Activated CD4-positive, alpha-beta T cell treated with anti-CD3 and anti-CD28 coated beads, Interleukin-2, amount 50 U/mL, for 1 hour (primary cell): Measurements from ENCODE around the gene HOMER1.
"Not testable (repeated sequence)": the region's sequence is repeated elsewhere in the genome, so short reads cannot be mapped to it uniquely, and the experiment has no call there.

Experiments used
- DNase-seq: peaks from one replicate; pipeline ENCODE4 v3.0.0-alpha.2; 2020

The HOMER1 gene

DNA sequence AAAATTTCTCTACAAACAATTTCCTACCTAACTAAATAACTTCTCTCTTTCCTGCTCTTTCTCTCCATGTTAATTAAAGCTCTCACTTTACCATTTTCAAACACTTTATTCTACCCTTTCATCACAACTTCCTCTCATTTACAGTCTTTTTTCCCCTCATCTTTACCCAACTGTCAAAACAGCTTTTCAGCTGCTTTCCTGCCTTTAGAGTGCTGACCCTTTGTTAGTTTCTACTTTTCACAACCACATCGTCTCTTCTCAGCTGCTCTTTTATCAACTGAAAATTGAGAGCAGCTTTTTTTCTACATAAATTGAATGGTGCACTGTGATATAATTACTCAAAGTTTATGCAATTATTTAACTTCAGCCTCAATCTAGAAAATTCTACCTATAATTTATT, 3.1 kb upstream of the HOMER1 start:
- no peak for DNase-seq

- not testable (repeated sequence) for DNase-seq
These were observed 2.4 kb upstream of the HOMER1 start for GRCh38 chr5:79516331-79516730.

- DNase-seq = peak; percentile 88
These were observed 614 bp upstream of the HOMER1 start for GRCh38 chr5:79514391-79515105.

- DNase-seq = no peak
These were observed 628 bp downstream of the HOMER1 start for GRCh38 chr5:79513308-79513703.

DNA sequence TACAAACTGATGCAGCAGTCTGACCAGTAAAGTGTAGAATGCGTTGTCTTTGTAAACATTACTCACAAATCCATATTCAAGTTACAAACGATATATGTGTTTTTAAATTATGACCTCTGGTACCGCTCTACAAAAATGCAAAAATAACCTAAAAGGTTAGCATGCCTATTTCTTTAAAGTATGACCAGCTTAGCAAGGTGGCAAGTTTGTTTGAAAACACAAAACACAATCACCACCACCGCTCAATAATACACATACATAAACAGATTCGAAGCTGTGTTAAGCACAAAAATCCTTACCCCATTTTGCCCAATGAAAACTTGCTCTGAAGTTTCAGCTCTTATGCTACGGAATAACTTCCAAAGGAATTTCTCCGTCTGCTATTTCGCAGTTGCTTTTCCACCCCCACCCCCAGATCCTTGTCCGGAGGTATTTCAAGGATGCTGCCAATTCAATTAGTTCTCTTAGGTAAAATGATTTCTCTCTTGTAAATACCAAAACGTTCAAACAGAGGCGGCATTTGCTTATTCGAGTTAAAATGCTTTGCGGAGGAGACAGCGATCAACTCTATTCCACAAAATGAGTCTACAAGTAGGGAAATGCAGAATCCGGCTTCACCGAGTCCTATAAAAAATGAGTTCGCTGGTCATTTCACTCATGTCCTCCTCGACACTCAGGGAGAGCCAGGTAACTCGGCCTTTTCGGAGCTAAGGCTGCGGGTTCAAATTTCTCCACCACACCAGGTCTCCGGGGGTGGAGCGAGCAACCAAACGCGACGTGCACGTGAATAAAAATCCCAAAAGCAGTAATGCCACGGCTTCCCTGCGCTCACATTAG, 1.2 kb downstream of the HOMER1 start:
- DNase-seq = peak; percentile 3

DNA sequence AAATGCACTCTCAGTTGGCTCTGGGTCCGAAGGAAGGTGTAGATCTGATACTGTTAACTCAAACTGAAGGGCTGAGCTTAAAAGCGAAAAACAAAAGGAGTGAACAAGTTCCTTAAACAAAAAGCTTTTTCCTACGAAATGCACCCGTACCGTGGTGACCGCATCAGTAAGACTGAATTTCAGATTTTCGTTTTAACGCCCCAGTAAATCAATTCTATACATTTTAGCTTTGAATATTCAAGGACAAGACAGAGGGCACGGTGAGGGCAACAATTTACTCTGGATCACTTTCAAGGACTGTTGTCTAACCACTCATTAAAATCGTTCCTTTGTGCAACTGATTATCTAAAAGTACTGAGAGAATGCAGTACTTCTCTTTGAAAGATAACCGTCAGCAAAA, 1.9 kb downstream of the HOMER1 start:
- DNase-seq = no peak

- DNase-seq = no peak
These were observed 3.3 kb downstream of the HOMER1 start for GRCh38 chr5:79510638-79511037.

DNA sequence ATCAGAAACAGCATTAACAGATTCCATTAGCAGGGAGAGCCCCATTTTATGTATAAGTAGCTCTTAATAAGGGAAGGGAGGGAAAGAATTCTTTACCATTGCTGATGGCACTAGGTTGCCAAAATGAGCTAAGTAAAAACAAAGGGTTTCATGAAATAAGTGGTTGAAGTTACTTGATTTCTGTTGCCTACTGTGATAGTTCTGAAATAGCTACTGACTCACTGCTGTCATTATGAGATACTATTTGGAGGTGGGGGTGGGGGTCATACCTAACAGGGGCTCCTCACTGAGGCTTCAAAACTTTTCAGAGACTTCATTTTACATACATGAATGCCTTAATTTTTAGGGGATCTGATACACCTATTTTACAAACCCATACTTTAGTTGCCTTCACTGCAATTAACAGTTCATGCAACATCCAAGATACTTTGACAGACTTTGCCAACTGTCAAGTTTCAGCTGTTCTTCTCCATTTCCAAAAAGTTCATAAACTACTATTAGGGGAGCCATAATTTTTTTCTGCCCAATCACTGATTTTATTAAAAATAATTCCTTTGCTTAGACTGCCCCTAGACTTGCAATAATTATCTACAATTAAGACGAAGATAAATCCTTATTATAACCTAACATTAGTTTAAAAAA, 4.6 kb downstream of the HOMER1 start:
- no peak for DNase-seq

- DNase-seq = no peak
These were observed 5.1 kb downstream of the HOMER1 start for GRCh38 chr5:79508794-79509193.

GRCh38 chr5:79508354-79508753, 5.6 kb downstream of the HOMER1 start:
- DNase-seq = no peak

DNA sequence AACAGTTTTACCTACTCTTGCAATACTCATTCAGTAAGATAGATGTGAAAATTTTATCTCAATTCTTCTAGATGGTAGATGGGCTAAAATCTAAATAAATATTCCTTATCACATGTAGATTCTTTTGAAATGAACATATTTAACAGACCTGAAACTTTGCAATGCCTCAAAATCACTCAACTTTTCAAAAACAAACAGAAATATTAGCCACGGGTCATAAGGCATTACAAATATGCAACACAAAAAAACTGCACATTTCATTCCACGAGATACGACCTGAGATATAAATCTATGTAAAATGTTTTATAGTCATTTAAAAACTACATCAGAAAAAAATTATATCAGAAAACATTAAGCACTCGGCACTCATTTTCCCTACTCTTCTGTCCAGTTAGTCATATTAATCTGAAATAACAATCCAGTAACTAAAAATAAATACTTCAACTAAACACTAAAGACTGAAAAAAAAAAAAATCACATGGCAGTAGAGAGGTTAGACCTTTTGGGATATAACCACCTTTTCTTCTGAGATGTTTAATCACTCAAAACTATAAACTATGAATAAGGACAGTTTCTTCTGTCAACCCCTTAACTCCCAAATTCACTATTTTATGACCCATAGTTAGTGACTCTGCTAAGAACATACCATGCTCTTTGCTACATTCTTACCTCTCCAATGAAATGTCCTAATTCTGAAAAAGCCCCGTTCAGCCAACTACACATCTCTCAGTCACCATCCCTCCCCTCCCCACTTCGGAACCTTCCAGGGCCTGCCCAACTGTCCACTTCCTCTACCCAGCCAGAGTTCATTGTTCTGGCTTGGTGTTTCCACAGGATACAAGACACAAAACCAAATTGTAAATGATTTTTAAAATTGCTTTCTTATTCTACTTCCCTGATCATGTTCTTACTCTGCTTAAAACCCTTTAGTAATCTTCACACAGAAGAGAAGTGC, 6.4 kb downstream of the HOMER1 start:
- DNase-seq = no peak

- no peak for DNase-seq
These were observed 8.8 kb downstream of the HOMER1 start for GRCh38 chr5:79505138-79505537.

DNA sequence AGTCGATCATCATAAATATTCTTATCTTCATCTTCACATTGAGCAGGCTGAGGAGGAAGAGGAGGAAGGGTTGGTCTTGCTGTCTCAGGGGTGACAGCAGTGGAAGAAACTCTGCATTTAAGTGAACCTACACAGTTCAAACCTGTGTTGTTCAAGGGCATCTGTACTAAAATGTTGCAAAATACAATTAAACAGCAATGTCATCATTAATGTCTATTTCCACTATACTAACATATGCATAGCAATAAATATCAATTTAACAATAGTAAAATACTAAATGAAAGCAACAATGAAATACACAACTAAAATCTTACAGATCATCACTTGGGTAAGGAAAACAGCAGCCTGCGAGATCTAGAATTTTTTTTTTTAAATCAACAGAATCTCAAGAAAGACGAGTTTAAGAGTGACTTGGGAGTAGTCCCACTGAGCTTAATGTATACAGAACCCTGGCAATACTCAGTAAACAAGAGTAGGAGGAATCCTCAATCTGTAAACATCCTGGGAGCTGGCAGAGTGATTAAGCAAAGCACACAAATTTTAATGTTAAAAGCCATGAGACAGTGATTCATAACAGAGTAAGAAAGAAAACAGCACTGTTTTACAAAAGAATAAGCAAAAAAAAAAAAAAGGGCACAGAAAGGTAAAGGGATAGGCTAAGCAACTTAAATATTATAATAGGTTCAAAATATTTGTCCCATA, 10.0 kb downstream of the HOMER1 start:
- no peak for DNase-seq

- no peak for DNase-seq
These were observed 14.2 kb downstream of the HOMER1 start for GRCh38 chr5:79499640-79500273.

- DNase-seq = no peak
These were observed 18.6 kb downstream of the HOMER1 start for GRCh38 chr5:79495311-79495710.

DNA sequence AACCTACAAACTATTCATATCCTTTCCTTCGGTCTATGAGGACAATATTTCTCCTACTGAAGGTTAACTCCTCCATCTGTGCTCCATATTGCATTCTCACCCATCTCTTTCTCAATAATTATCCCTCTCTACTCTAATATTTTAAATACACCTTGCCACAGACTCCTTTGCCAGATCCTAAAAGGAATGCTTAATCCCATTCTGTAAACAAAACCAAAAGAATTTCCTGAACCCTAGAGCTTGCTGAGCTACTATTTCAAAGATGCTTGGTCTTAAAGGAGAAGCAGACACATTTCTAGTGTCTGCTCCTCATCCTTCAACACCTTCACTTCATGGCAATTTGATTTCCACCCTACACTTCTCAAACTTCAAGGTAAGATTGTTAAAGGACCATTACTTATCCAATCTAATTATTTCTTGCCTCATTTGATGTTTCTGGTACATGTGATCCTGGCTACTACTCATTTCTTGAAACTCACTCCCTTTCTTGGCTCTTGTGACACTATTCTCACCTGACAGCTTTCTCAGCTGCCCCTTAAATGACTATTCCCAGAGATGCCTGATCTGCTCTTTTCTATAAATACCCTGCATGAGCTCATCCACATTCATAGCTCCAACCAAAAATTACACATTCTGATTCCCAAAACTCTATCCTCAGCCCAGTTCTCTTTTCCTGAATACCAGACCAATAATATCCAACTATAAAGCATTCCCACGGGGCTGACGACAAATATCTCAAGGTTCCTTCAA, 20.2 kb downstream of the HOMER1 start:
- no peak for DNase-seq

DNA sequence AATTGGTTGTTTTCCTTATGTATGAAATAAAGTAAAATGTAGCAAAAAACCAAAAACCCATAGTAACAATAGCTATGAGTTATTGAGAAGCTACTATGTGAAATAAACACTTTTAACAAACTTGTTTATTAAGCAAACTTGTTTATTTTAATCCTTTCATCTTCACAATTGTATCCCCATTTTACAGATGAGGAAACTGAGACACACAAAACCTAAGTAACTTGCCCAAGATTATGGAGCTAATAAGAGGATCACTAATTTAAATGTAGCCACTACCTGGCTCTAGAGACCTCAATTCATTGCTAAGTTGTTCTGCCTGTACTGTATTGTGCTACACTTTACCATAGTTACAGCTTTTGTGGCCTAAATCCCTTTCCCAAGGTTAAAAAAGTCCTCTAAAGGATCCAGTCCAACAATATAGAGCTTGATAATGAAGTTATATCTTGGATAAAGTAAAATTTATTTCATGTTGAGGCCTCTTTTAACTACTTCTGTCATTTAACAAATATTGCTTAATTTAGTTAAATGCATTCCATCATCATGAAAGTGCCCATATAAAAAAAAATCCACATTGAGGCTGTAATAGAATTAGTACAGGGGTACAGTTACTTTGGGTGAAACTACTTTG, 22.1 kb downstream of the HOMER1 start:
- DNase-seq = no peak

DNA sequence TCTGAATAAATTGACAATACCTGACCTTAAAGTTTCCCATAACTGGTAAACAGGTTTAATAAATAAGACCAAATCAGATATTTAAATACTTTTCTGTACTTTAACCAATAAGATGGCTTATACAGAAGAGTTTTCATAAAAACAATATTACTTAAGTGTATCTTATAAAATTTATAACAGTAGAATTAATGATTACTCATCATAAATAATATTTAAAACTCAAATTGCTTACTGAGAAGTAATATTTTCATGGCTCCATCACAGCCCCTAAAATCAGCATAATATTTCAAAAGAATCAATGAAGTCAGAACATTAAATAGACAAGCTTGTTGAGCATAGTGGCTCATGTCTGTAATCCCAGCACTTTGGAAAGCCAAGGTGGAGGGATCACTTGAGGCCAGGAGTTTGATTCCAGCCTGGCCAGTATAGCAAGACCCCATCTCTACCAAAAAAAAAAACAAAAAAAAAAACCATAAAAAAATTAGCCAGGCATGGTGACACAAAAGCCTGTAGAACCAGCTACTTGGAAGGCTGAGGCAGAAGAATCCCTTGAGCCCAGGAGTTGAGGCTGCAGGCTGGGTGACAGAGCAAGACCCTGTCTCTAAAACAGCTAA, 23.5 kb downstream of the HOMER1 start:
- DNase-seq = no peak

DNA sequence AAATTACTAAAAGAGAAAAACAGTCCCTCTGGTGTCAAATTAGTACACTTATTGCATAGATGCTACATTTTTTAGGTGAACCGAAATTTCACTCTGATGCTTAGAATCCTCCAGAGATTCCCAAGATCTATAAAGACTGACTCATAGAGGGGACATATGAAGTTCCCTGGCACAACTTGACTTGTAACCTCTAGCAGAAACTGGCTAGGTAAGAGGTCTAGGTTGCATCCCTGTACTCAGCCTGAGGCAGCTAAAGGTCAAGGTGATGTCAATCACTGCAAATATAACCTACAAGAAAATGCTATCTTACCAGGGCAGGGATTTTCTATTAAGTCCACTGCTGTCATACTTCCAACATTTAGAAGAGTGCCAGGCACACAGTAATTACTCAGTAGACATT, 24.2 kb downstream of the HOMER1 start:
- DNase-seq = no peak

DNA sequence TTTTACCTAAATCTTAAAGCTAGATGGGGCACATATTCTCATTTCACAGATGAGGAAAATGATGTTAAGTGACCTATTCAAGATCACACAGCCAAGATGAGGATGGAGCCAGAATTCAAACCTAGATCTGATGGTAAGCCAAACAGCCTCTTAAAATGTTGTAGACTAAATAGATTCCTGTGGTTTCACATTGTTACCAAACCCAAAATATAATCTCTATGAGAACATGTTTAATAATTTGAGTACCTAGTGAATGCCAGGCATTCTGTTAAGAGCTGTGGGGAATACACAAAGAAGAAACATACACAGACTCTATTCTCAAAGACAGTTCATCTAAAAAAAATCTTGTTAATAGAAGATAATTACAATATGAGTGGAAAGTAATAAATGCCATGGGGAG, 25.2 kb downstream of the HOMER1 start:
- no peak for DNase-seq
